GM12892 (cell line): ENCODE data around the gene POLR1A.

ENCODE experiments used
- DNase-seq: peaks from one replicate; pipeline ENCODE4 v3.0.0; 2011; ENCODE audit not compliant: insufficient read length
- FAIRE-seq: peaks from 2 replicates; lab custom pipeline; 2011; peaks lifted over from hg19 to GRCh38; lab: Jason Lieb, UNC
- POLR2A ChIP-seq: IDR thresholded peaks from 2 replicates; pipeline ENCODE4 v1.6.1; 2011; ENCODE audit warnings: low read depth, low read length, control low read depth
- POLR2AphosphoS5 ChIP-seq: IDR thresholded peaks from 2 replicates; pipeline ENCODE4 v1.6.1; 2011; ENCODE audit warnings: low read depth, low read length, control low read depth
- TAF1 ChIP-seq: IDR thresholded peaks from 2 replicates; pipeline ENCODE4 v1.6.1; 2011; ENCODE audit warnings: low read depth, mild to moderate bottlenecking, control low read depth, low read length, borderline replicate concordance

The POLR1A gene

DNA sequence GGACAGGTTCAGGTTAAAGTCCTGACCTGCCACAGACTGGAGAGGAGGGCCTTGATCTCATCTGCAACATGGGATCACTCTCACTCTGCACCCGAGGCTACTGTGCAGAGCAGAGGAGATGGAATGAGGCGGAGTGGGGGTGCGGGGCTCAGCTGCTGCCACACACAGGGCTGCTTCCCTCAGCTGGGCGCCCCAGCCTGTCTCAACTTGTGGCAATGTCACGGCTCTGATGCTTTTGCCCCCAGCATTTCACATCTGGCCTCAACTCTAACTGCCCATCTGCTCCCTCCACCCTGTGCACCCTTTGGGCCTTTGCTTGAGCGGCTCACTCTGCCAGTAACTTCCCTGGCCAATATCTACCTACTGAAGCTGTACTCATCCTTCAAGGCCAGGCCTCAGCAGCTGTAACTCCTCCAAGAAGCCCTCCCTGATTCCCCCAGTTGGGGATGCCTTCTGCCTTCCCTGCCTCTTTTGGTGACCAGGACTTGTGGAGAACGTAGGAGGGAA lies 70.3 kb downstream of the POLR1A start:
- FAIRE-seq (no peak), DNase-seq (no peak)
- TF ChIP-seq POLR2AphosphoS5 (no peak), TAF1 (no peak), POLR2A (no peak)

DNA sequence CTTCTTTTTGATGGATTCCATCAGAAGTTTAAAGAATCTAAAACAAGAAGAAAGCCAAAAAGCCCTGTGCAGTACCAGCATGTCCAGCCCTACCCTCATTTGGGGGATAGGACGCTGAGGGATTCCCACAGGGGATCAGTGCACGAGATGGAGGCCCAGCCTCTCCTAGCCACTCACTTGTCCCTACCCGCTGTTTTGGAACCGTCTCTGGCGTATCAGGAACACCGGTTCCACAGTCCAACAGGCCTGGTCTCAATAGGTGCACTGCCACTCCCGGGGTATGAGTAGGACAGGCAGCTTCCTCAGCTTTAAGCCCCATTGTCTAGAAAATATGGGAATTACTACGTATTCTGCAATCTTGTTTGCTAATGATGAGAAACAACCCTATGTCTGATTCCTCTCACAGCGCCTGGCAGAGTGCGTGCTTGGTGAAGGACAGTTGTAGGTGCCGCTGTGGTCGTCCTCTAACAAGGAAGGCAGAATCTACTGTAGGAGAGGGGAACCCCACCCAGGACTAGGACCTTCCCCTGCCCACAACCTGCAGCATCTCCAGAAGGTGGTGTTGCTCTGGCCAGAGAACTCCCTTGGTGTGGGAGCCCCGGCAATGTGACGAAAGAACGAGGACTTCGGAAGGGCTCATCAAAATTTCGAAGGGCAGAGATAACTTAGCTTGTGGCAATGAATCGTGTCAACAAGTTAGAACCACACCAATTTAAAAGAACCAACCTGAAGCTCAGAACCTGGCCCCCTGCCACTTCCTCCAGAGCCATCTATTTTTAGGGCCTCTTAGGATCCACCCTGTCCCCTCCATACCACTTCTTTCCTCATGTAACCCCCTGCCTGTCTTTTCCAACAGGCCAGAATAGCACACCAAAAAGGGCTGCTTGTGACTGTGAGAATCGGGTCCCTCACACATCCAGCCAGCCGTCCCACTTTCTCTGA lies 71.7 kb downstream of the POLR1A start:
- no peak for TF ChIP-seq POLR2AphosphoS5
- TF ChIP-seq POLR2A = no peak
- TF ChIP-seq TAF1 = no peak
- no peak for DNase-seq
- no peak for FAIRE-seq

DNA sequence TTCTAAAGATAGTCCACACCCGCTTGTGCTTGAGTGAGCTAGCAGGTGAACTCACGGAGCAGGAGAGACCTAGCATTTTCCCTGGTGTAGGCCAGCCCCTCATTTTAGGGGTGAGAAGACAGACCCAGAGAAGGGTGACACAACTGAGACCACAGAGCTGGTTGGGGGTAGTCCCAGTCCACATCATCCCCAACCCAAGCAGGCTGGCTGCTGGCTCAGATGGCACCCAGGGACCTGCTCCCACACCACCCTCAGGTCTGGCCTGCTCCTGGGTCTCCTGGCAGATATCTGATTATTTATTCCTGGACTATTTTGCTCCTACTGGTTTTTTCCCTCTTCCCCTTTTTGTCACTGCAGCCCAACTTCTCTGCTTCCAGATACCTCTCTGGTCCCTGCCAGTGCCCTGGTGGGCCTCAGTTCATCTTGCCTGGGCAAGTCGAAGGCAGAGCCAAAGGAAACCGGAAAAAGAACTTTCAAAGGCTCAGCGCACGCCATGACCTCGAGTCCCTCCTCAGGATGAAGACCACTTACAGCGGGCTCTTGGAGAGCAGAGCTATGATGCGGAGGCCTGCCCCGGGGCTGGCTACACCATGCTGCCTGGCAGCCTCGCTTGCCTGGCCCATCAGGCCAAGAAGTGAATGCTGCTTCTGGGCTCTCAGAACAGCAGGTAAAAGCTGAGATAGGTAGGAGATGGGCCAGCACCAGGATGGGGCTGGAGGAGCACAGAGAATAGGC lies 72.7 kb downstream of the POLR1A start:
- FAIRE-seq = no peak
- TF ChIP-seq POLR2A (no peak), TAF1 (no peak), POLR2AphosphoS5 (no peak)
- no peak for DNase-seq

DNA sequence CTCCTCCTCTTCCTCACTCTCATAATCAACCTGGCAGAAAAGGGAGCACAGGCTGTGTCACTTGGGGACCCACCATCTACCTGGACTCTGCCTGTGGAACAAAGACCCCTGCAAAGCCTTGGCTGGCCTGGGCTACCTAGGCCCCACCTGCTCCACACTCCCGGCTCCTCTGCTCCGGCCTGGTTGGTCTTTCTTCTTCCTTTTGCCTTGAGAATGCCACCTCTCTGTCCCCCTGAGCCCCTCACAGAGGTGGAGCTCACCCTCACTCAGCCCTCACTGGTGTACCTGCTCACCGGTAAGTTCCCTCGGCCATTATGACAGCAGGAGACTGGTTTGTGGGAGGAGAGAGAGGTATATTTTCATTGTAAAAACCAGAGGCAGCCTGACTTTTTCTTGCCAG lies 74.1 kb downstream of the POLR1A start:
- TF ChIP-seq TAF1 = no peak
- no peak for TF ChIP-seq POLR2AphosphoS5
- TF ChIP-seq POLR2A = no peak
- FAIRE-seq (no peak), DNase-seq (no peak)

DNA sequence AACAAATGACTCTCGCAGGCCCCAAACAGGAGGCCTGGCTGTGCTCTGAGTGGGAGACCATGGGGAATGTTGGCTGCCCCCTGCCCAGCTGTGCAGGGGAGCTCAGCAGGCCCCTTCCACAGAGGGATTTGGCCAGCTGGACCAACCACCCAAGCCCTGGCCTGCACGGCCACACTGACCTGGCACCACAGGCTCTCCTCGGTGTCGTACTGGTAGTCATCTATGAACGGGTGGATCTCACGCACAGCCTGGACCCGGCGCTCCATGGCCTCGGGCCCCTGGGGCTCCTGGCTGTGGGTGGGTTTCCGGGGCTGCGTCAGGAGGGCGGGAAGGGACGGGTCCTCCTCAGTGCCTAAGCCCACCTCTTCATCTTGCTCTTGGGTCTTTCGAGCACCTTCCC lies 74.5 kb downstream of the POLR1A start:
- DNase-seq (no peak), FAIRE-seq (no peak)

DNA sequence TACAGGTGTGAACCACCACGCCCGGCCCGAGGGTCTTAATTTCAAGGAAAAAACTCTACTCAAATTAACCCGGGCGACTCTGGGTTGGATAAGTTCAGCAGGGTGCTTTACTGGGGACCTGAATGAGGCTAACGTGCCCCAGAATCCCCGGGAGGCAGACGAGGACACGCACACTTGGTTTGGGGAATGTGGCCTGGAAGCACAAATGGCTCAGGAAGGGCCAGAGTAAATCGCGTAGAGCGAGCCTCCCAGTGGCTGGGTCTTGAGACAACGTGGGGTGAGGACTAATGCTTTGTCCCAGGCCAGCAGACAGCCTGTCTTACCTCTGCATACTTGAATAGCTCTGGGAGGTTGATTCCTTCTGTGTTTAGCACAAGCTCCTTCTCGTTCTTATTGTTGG lies 75.8 kb downstream of the POLR1A start:
- FAIRE-seq (no peak), DNase-seq (no peak)
- TF ChIP-seq POLR2AphosphoS5 = no peak
- no peak for TF ChIP-seq POLR2A

More for the DNA sequence above, 74.5 kb downstream of the POLR1A start:
- TF ChIP-seq POLR2AphosphoS5 = no peak
- no peak for TF ChIP-seq POLR2A
- no peak for TF ChIP-seq TAF1

DNA sequence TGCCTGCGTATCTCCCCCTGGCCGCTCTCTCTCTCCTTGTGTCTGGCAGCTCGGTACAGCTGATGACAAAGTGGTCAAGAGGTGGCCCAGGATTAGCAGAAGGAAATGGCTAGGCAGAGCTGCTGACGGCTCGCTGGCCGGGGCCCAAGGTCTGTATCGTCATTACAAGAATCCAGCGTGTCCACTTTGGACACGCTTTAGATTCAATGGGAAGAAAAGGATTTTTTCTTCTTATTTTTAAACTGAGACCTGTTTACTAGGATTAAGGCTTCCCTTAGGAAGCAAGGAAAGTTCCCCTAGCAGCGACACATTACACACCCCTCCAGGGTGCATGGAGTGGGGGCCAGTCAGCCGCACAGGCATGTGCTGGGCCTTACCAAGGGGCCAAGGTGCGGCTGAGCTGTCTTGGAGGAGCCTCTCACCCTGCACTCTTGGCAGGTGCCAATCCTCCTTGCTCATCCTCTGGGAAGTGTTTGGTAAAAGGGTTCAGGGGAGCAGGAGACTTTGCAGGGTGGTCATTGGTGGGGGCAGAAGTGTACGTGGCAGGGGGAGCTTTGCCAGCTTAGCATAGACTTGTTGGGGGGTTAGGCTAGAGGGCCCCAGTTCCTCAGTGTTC lies 76.8 kb downstream of the POLR1A start:
- no peak for TF ChIP-seq TAF1
- TF ChIP-seq POLR2A = no peak
- TF ChIP-seq POLR2AphosphoS5 = no peak
- FAIRE-seq = no peak
- DNase-seq = no peak

DNA sequence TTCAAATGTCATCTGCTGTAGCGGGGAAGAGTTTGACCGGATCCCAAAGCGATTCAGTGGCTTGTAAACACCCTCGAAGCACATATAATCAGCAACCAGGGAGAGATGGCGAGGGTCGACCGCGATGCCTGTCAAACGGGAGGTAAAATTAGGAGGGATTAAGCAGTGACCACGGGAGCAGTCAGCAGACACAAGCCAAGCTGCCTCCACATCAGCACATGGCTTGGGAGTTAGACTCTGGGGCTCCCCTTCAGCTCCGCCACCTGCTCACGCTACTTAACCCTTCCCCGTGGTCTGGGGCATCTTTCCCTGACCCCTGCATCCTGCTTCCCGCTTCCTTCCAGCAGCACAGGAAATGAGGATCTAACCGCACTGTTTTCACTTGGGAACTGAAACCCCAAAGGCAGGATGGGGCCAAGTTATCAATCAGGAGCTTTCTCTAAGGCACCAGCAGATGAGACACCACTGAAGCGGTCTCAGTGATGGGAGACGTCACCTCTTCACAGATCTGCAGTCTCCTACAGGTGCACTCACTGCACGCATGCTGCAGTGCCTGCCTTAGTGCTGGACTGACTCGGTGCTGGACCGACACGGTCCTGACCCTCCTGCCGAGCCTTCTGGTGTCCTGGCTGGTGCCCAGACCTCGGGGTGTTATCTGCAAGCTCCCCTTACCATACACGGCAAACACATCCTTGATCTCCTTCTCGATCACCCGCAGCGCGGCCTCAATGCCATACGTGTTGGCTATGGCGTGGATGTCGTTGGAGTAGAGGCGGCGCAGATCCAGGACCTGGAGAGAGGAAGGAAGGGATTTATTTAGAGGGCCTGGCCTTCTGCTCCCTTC lies 77.5 kb downstream of the POLR1A start:
- no peak for DNase-seq
- FAIRE-seq = no peak

DNA sequence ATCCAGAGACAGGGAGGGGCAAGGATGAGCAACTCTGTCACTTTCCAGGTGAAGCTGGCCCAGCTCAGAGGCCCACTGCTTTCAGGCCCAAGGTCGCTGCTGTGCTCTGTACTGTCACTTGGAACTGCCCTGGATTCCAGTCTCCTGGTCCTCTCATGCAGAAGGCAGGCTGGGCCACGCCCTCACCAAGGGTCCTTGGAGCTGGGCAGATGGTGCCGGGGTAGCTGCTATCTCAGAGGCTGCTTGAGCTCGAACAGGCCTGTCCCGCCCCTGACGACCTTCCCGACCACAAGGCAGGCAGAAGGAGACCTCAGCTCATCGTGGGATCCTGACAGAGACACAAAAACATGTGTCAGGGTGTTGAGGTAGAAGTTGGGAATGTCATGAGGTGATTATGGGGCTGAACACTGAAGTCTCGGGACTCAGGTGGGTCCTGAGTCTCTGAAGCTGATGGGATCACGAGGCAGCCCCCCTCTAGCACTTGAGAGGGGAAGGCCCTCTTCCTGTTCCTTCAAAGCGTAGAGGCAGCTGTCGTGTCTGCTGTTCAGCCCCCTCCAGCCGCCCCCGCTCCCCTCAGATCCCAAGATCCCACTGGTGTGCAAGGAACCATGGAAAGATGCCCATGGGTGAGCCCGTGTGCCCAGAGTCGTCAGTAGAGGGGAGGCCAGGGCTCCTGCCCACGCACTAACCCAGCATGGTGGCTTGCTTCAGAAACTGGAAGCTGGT lies 78.3 kb downstream of the POLR1A start:
- no peak for DNase-seq
- no peak for TF ChIP-seq POLR2A
- TF ChIP-seq TAF1 = no peak
- no peak for TF ChIP-seq POLR2AphosphoS5

More for the DNA sequence above, 77.5 kb downstream of the POLR1A start:
- no peak for TF ChIP-seq POLR2AphosphoS5
- TF ChIP-seq POLR2A = no peak
- no peak for TF ChIP-seq TAF1

DNA sequence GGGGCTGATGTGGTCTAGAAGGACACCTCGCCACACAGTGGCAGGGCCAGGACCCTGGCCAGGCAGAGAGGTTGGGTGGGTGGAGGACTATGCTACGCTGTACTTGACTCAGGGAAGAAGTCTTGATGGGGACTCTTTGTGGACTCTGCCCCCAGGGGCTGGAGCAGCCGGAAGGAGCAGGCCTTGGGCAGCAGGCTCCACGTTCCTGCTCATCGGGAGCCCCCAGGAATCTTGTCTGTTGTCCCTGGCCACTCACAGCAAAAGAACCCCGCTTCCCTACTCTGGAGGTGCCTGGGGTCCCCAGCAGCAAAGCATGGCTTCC lies 79.0 kb downstream of the POLR1A start:
- DNase-seq = no peak
- no peak for FAIRE-seq
- no peak for TF ChIP-seq TAF1
- no peak for TF ChIP-seq POLR2A
- TF ChIP-seq POLR2AphosphoS5 = no peak

More for the DNA sequence above, 78.3 kb downstream of the POLR1A start:
- FAIRE-seq = no peak
